H9 (cell line): ENCODE data around the gene AKT3. TPM values are rescaled to one million over a fixed set of nuclear protein-coding genes. Genes with fewer than 3 reads are reported as not detected.

Experiments
- DNase-seq: peaks from one replicate; pipeline ENCODE4 v3.0.0-alpha.2; 2017
- H2AFZ ChIP-seq: one replicate; pipeline ENCODE4 v1.6.1; 2013; ENCODE audit warnings: mild to moderate bottlenecking, low read length, control low read depth, moderate library complexity
- H2AK5ac ChIP-seq: 2 replicates; pipeline ENCODE4 v1.6.1; 2013; ENCODE audit warnings: low read length, control low read depth, mixed read lengths; ENCODE audit not compliant: insufficient read length
- H2BK120ac ChIP-seq: one replicate; pipeline ENCODE4 v1.6.1; 2013; ENCODE audit warnings: low read depth, mild to moderate bottlenecking, low read length, control low read depth, inconsistent platforms; ENCODE audit not compliant: poor library complexity, severe bottlenecking
- H2BK12ac ChIP-seq: 2 replicates; pipeline ENCODE4 v1.6.1; 2013; ENCODE audit warnings: low read length, control low read depth, mixed read lengths, low read depth; ENCODE audit not compliant: insufficient read length
- H2BK15ac ChIP-seq: 2 replicates; pipeline ENCODE4 v1.6.1; 2013; ENCODE audit warnings: low read depth, low read length, control low read depth
- H2BK20ac ChIP-seq: one replicate; pipeline ENCODE4 v1.6.1; 2013; ENCODE audit warnings: low read depth, mild to moderate bottlenecking, low read length, control low read depth, inconsistent platforms; ENCODE audit not compliant: poor library complexity, severe bottlenecking
- H2BK5ac ChIP-seq: 2 replicates; pipeline ENCODE4 v1.6.1; 2013; ENCODE audit warnings: low read length, control low read depth, mixed read lengths; ENCODE audit not compliant: insufficient read length
- H3K14ac ChIP-seq: 2 replicates; pipeline ENCODE4 v1.6.1; 2013; ENCODE audit warnings: low read length, control low read depth; ENCODE audit not compliant: insufficient read depth
- H3K18ac ChIP-seq: 2 replicates; pipeline ENCODE4 v1.6.1; 2013; ENCODE audit warnings: low read depth, mild to moderate bottlenecking, mixed read lengths, low read length, control low read depth; ENCODE audit not compliant: insufficient read length
- H3K23ac ChIP-seq: 2 replicates; pipeline ENCODE4 v1.6.1; 2013; ENCODE audit warnings: low read length, control low read depth, mixed read lengths, low read depth; ENCODE audit not compliant: insufficient read length
- H3K23me2 ChIP-seq: 2 replicates; pipeline ENCODE4 v1.6.1; 2013; ENCODE audit warnings: low read depth, mild to moderate bottlenecking, mixed read lengths, low read length, control low read depth; ENCODE audit not compliant: insufficient read length, poor library complexity, severe bottlenecking
- H3K27ac ChIP-seq: 2 replicates; pipeline ENCODE4 v1.5.1; 2013; ENCODE audit warnings: low read length, control low read depth, mixed read lengths, low read depth; ENCODE audit not compliant: insufficient read length
- H3K27me3 ChIP-seq: 2 replicates; pipeline ENCODE4 v1.6.1; 2013; ENCODE audit warnings: low read length, control low read depth, inconsistent platforms; ENCODE audit not compliant: insufficient read depth
- H3K4ac ChIP-seq: 2 replicates; pipeline ENCODE4 v1.6.1; 2013; ENCODE audit warnings: low read depth, mild to moderate bottlenecking, control low read depth, inconsistent platforms, low read length, moderate library complexity
- H3K4me1 ChIP-seq: 2 replicates; pipeline ENCODE4 v1.6.1; 2013; ENCODE audit warnings: low read length, control low read depth, inconsistent platforms; ENCODE audit not compliant: insufficient read depth
- H3K4me2 ChIP-seq: 2 replicates; pipeline ENCODE4 v1.6.1; 2013; ENCODE audit warnings: low read length, control low read depth, mixed read lengths; ENCODE audit not compliant: insufficient read length, insufficient read depth
- H3K56ac ChIP-seq: 2 replicates; pipeline ENCODE4 v1.6.1; 2013; ENCODE audit warnings: low read depth, mild to moderate bottlenecking, mixed read lengths, low read length, control low read depth; ENCODE audit not compliant: insufficient read length
- H3K79me1 ChIP-seq: 2 replicates; pipeline ENCODE4 v1.6.1; 2013; ENCODE audit warnings: low read depth, mild to moderate bottlenecking, moderate library complexity, low read length, control low read depth, inconsistent platforms; ENCODE audit not compliant: insufficient read depth, poor library complexity, severe bottlenecking
- H3K79me2 ChIP-seq: 2 replicates; pipeline ENCODE4 v1.6.1; 2013; ENCODE audit warnings: low read length, control low read depth, inconsistent platforms; ENCODE audit not compliant: insufficient read depth
- H3K9ac ChIP-seq: 2 replicates; pipeline ENCODE4 v1.6.1; 2013; ENCODE audit warnings: low read length, control low read depth, mixed read lengths; ENCODE audit not compliant: insufficient read length; ENCODE audit errors: extremely low read depth
- H3K9me3 ChIP-seq: one replicate; pipeline ENCODE4 v1.6.1; 2013; ENCODE audit warnings: low read depth, low read length, inconsistent platforms; ENCODE audit not compliant: control insufficient read depth
- H3T11ph ChIP-seq: one replicate; pipeline ENCODE4 v1.6.1; 2013; ENCODE audit warnings: mild to moderate bottlenecking, low read length, control low read depth, inconsistent platforms
- H4K20me1 ChIP-seq: one replicate; pipeline ENCODE4 v1.6.1; 2013; ENCODE audit not compliant: control insufficient read depth, insufficient read length, insufficient read depth
- H4K5ac ChIP-seq: 2 replicates; pipeline ENCODE4 v1.6.1; 2013; ENCODE audit warnings: low read depth, mild to moderate bottlenecking, mixed read lengths, low read length, control low read depth; ENCODE audit not compliant: insufficient read length
- H4K8ac ChIP-seq: replicated peaks from 2 replicates; pipeline ENCODE4 v1.6.1; 2013; ENCODE audit warnings: low read length, control low read depth, mixed read lengths, low read depth; ENCODE audit not compliant: insufficient read length
- H4K91ac ChIP-seq: 2 replicates; pipeline ENCODE4 v1.6.1; 2013; ENCODE audit warnings: low read depth, mild to moderate bottlenecking, moderate library complexity, mixed read lengths, low read length, control low read depth; ENCODE audit not compliant: insufficient read length
- H3K27ac Mint-ChIP-seq, 3 experiments: 2 replicates in 2 of 3; 3 replicates in 1 of 3; pipeline ENCODE4 v1.8.0; 2020 to 2021; ENCODE audit warnings: mixed read lengths in 3 of 3, mild to moderate bottlenecking in 1 of 3, moderate library complexity in 1 of 3
- H3K27me3 Mint-ChIP-seq: 2 replicates; pipeline ENCODE4 v1.8.0; 2021; ENCODE audit warnings: low read depth, mild to moderate bottlenecking, moderate library complexity, mixed read lengths
- H3K36me3 Mint-ChIP-seq, 3 experiments: 2 replicates in 2 of 3; 3 replicates in 1 of 3; pipeline ENCODE4 v1.8.0; 2020 to 2021; ENCODE audit warnings: low read depth in 3 of 3, mixed read lengths in 3 of 3; ENCODE audit not compliant: insufficient read depth in 1 of 3
- H3K4me1 Mint-ChIP-seq, 2 experiments: 2 replicates each; pipeline ENCODE4 v1.8.0; 2020; ENCODE audit warnings: mixed read lengths in 2 of 2
- H3K4me3 Mint-ChIP-seq, 2 experiments: 2 replicates in 1 of 2; 3 replicates in 1 of 2; pipeline ENCODE4 v1.8.0; 2020 to 2021; ENCODE audit warnings: mild to moderate bottlenecking in 2 of 2, mixed read lengths in 2 of 2, moderate library complexity in 1 of 2
- H3K9me3 Mint-ChIP-seq, 2 experiments: 2 replicates in 1 of 2; 3 replicates in 1 of 2; pipeline ENCODE4 v1.8.0; 2020; ENCODE audit warnings: mild to moderate bottlenecking in 2 of 2, mixed read lengths in 2 of 2, moderate library complexity in 1 of 2
- CTCF ChIP-seq: fragments of 200-600 bp; sonication (generic); conservative IDR thresholded peaks from 3 replicates; pipeline ENCODE4 v1.8.0; 2021; ENCODE audit warnings: antibody characterized with exemption, mild to moderate bottlenecking
- WGBS: extraction: QIAGEN DNeasy Blood & Tissue Kit; methylation state at CpG from one replicate; pipeline ENCODE4 v1.1.7; 2013; ENCODE audit warnings: missing lambda C conversion rate, low lambda C conversion rate, mixed read lengths; ENCODE audit not compliant: insufficient read length; ENCODE audit errors: extremely low coverage; 5-methylcytosine and 5-hydroxymethylcytosine counted together
- total RNA-seq: library from RNA; stranded (reverse); gene quantifications from 2 replicates; pipeline ENCODE4 v1.2.1, GENCODE V29; 2021

The AKT3 gene
- total RNA-seq, 1 experiment from 2014 or later: 27.8 TPM

GRCh38 chr1:243459059-243459458, 391.0 kb downstream of the AKT3 start:
- Histone ChIP-seq H3K79me1 (no peaks in the 10 kb centered on the region), H3K9ac (no peak overlapping the region), H2AFZ (no peak overlapping the region), H4K91ac (no peak overlapping the region), H2BK5ac (no peak overlapping the region), H3K27ac (no peak overlapping the region), H3K23ac (no peak overlapping the region), H3K4me2 (no peak overlapping the region), H3K79me2 (no peaks in the 10 kb centered on the region), H2AK5ac (no peak overlapping the region), H3K9me3 (no peaks in the 10 kb centered on the region), H3K23me2 (no peaks in the 10 kb centered on the region), H4K20me1 (no peaks in the 10 kb centered on the region), H3K14ac (no peak overlapping the region), H3K56ac (no peak overlapping the region), H2BK12ac (no peak overlapping the region), H4K8ac (no peak overlapping the region), H3T11ph (no peak overlapping the region), H4K5ac (no peak overlapping the region), H2BK20ac (no peak overlapping the region), H2BK120ac (no peak overlapping the region), H2BK15ac (no peak overlapping the region), H3K4ac (no peak overlapping the region), H3K18ac (no peak overlapping the region), H3K27me3 (no peaks in the 10 kb centered on the region), H3K4me1 (no peaks in the 10 kb centered on the region)
- Mint-ChIP-seq H3K9me3 (no peaks in the 10 kb centered on the region), H3K4me3 (no peak overlapping the region), H3K36me3 (no peaks in the 10 kb centered on the region), H3K27me3 (no peaks in the 10 kb centered on the region), H3K4me1 (peaks cover 0 to 2% of the 10 kb centered on the region in 2 experiments; a peak in 1 of 4 replicates), H3K27ac (no peak overlapping the region)
- DNase-seq: no peak
- no peak for TF ChIP-seq CTCF
- WGBS: no CpG with 5 or more reads among the region's 3 CpGs
